OCI-LY7 (cell line): ENCODE measurements around the gene ZDHHC14.

Experiments
- EZH2phosphoT487 ChIP-seq: fragments of 200-600 bp; sonication (generic); IDR thresholded peaks from 2 replicates; pipeline ENCODE4 v1.6.1; 2018; ENCODE audit warnings: low read depth, borderline replicate concordance, mild to moderate bottlenecking, mixed run types, antibody characterized with exemption, low read length, moderate library complexity, mixed read lengths
- TF ChIP-seq, protein P1 (sequence below): fragments of 200-600 bp; sonication (generic); conservative IDR thresholded peaks from 2 replicates; pipeline ENCODE4 v1.5.1; 2014; ENCODE audit warnings: mild to moderate bottlenecking, antibody characterized with exemption, low read length, moderate library complexity, mixed read lengths

DNA sequence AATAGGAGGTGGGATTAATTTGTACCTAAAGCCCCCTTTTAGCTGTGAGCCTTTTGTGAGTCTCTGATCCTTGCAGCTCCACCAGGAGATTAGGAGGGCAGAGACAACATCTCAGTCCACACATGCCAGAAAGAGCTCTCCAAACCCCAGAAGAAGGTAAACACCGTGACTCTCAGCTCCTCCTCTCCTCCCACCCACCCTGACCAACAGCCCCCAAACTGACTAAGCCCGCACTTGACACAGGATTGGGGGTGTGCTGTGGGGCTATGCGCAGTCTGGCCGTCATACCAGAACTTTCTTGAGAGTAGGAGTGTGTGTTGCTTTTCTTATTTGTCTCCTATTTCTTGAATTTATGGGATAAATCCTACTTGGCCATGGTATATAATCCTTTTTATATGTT lies 277.3 kb downstream of the ZDHHC14 start:
- TF ChIP-seq, protein P1, sequence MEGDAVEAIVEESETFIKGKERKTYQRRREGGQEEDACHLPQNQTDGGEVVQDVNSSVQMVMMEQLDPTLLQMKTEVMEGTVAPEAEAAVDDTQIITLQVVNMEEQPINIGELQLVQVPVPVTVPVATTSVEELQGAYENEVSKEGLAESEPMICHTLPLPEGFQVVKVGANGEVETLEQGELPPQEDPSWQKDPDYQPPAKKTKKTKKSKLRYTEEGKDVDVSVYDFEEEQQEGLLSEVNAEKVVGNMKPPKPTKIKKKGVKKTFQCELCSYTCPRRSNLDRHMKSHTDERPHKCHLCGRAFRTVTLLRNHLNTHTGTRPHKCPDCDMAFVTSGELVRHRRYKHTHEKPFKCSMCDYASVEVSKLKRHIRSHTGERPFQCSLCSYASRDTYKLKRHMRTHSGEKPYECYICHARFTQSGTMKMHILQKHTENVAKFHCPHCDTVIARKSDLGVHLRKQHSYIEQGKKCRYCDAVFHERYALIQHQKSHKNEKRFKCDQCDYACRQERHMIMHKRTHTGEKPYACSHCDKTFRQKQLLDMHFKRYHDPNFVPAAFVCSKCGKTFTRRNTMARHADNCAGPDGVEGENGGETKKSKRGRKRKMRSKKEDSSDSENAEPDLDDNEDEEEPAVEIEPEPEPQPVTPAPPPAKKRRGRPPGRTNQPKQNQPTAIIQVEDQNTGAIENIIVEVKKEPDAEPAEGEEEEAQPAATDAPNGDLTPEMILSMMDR: no peak
- TF ChIP-seq EZH2phosphoT487: no peak
